Neuronal stem cell (in vitro differentiated cells): ENCODE measurements around the gene MCC.

Experiments used
- DNase-seq: peaks from one replicate; pipeline ENCODE4 v3.0.0-alpha.2; 2013; ENCODE audit warnings: low spot score
- H2AFZ ChIP-seq: one replicate; pipeline ENCODE4 v1.6.1; 2013; ENCODE audit warnings: mild to moderate bottlenecking, low read length, inconsistent platforms
- H2AK5ac ChIP-seq: 2 replicates; pipeline ENCODE4 v1.6.1; 2013; ENCODE audit warnings: low read depth, mild to moderate bottlenecking, inconsistent platforms, low read length, moderate library complexity, mixed read lengths
- H2BK120ac ChIP-seq: 2 replicates; pipeline ENCODE4 v1.6.1; 2013; ENCODE audit warnings: low read depth, mild to moderate bottlenecking, inconsistent platforms, low read length, moderate library complexity, mixed read lengths
- H2BK12ac ChIP-seq: one replicate; pipeline ENCODE4 v1.6.1; 2013; ENCODE audit warnings: low read length, inconsistent platforms
- H2BK15ac ChIP-seq: 2 replicates; pipeline ENCODE4 v1.6.1; 2013; ENCODE audit warnings: mild to moderate bottlenecking, low read length, inconsistent platforms, mixed read lengths
- H2BK5ac ChIP-seq: one replicate; pipeline ENCODE4 v1.6.1; 2013; ENCODE audit warnings: inconsistent platforms, mild to moderate bottlenecking, low read length, moderate library complexity
- H3K14ac ChIP-seq: one replicate; pipeline ENCODE4 v1.6.1; 2013; ENCODE audit warnings: low read length, inconsistent platforms
- H3K18ac ChIP-seq: 2 replicates; pipeline ENCODE4 v1.6.1; 2013; ENCODE audit warnings: low read length, inconsistent platforms
- H3K23ac ChIP-seq: 2 replicates; pipeline ENCODE4 v1.6.1; 2013; ENCODE audit warnings: low read depth, mild to moderate bottlenecking, mixed read lengths, low read length, inconsistent platforms; ENCODE audit not compliant: poor library complexity
- H3K27ac ChIP-seq: replicated peaks from 3 replicates; pipeline ENCODE4 v1.5.1; 2013; ENCODE audit warnings: low read length, inconsistent platforms
- H3K27me3 ChIP-seq, 3 experiments: 2 replicates each; pipeline ENCODE4 v1.6.1; 2013; ENCODE audit warnings: low read length in 3 of 3, mild to moderate bottlenecking in 2 of 3, inconsistent platforms in 1 of 3, low read depth in 1 of 3, mixed read lengths in 1 of 3, moderate library complexity in 1 of 3; ENCODE audit not compliant: control insufficient read depth in 3 of 3, insufficient read depth in 3 of 3
- H3K36me3 ChIP-seq, 2 donors: replicated peaks in 1 of 2; 2 replicates each; pipeline ENCODE4 v1.6.1; 2013; ENCODE audit warnings: low read length in 2 of 2; ENCODE audit not compliant: control insufficient read depth in 2 of 2, insufficient read depth in 2 of 2
- H3K4ac ChIP-seq: 2 replicates; pipeline ENCODE4 v1.6.1; 2013; ENCODE audit warnings: inconsistent platforms, mild to moderate bottlenecking, low read length, moderate library complexity
- H3K4me1 ChIP-seq, 2 donors: 1 replicate in 1 of 2; 2 replicates in 1 of 2; pipeline ENCODE4 v1.6.1; 2013; ENCODE audit warnings: low read length in 2 of 2, low read depth in 1 of 2; ENCODE audit not compliant: control insufficient read depth in 2 of 2, insufficient read depth in 1 of 2
- H3K4me2 ChIP-seq: one replicate; pipeline ENCODE4 v1.6.1; 2013; ENCODE audit warnings: mild to moderate bottlenecking, low read length, inconsistent platforms; ENCODE audit not compliant: insufficient read depth, poor library complexity, severe bottlenecking
- H3K4me3 ChIP-seq, 2 donors: 2 replicates each; pipeline ENCODE4 v1.5.1; 2013; ENCODE audit warnings: low read length in 2 of 2, mild to moderate bottlenecking in 2 of 2, inconsistent platforms in 1 of 2, moderate library complexity in 1 of 2
- H3K79me1 ChIP-seq: one replicate; pipeline ENCODE4 v1.6.1; 2013; ENCODE audit warnings: low read depth, mild to moderate bottlenecking, inconsistent platforms, low read length, moderate library complexity
- H3K9ac ChIP-seq: one replicate; pipeline ENCODE4 v1.6.1; 2013; ENCODE audit warnings: mild to moderate bottlenecking, low read depth, low read length, inconsistent platforms; ENCODE audit not compliant: poor library complexity
- H3K9me3 ChIP-seq, 2 donors: replicated peaks in 1 of 2; 2 replicates each; pipeline versions ENCODE3 to v1.6.1; 2013; ENCODE audit warnings: low read length in 2 of 2, mild to moderate bottlenecking in 2 of 2, inconsistent platforms in 1 of 2, low read depth in 1 of 2, mixed read lengths in 1 of 2, moderate library complexity in 1 of 2; ENCODE audit not compliant: control insufficient read depth in 2 of 2, insufficient read depth in 1 of 2
- H4K8ac ChIP-seq: one replicate; pipeline ENCODE4 v1.6.1; 2013; ENCODE audit warnings: low read depth, mild to moderate bottlenecking, inconsistent platforms, low read length, moderate library complexity
- H4K91ac ChIP-seq: one replicate; pipeline ENCODE4 v1.6.1; 2013; ENCODE audit warnings: low read length, low read depth, mild to moderate bottlenecking, inconsistent platforms; ENCODE audit not compliant: poor library complexity
- WGBS, 2 donors: extraction: QIAGEN DNeasy Blood & Tissue Kit; methylation state at CpG; one replicate each; pipeline ENCODE4 v1.1.7; 2013; ENCODE audit warnings: missing lambda C conversion rate in 2 of 2, mixed read lengths in 1 of 2; ENCODE audit not compliant: insufficient read length in 2 of 2, insufficient replicate concordance in 1 of 2; ENCODE audit errors: extremely low coverage in 2 of 2; 5-methylcytosine and 5-hydroxymethylcytosine counted together

The MCC gene

GRCh38 chr5:113243349-113243664 lies 244.9 kb downstream of the MCC start:
- Histone ChIP-seq H3K4me3 (no peak overlapping the region), H4K91ac (no peak overlapping the region), H2BK5ac (no peak overlapping the region), H3K36me3 (no peaks in the 10 kb centered on the region), H2BK12ac (no peak overlapping the region), H3K14ac (no peak overlapping the region), H2AFZ (no peak overlapping the region), H4K8ac (no peak overlapping the region), H3K18ac (no peak overlapping the region), H2BK120ac (no peak overlapping the region), H3K27ac (no peak overlapping the region), H2AK5ac (no peak overlapping the region), H3K27me3 (no peaks in the 10 kb centered on the region), H3K23ac (no peak overlapping the region), H3K4me2 (no peak overlapping the region), H3K4me1 (peaks cover 0 to 4% of the 10 kb centered on the region in 2 donors), H3K4ac (no peak overlapping the region), H3K9ac (no peak overlapping the region), H3K79me1 (no peaks in the 10 kb centered on the region), H3K9me3 (peaks cover 0 to 20% of the 10 kb centered on the region in 2 donors), H2BK15ac (no peak overlapping the region)
- DNase-seq, result no peak
- WGBS, 2 donors, result no CpG with 5 or more reads among the region's 2 CpGs

- H3K27me3 ChIP-seq, result no peaks in the 10 kb centered on the region
Observed at GRCh38 chr5:113242481-113243348, 245.5 kb downstream of the MCC start.

GRCh38 chr5:113240951-113241726 lies 247.1 kb downstream of the MCC start:
- no peak overlapping the region for H3K4me3 ChIP-seq
- no peak overlapping the region for H2AK5ac ChIP-seq
- H2BK12ac ChIP-seq, result no peak overlapping the region
- DNase-seq, result no peak
- peaks cover 0 to 8% of the 10 kb centered on the region in 2 donors for H3K9me3 ChIP-seq
- H3K79me1 ChIP-seq, result no peaks in the 10 kb centered on the region
- no peak overlapping the region for H3K14ac ChIP-seq
- H2BK15ac ChIP-seq, result no peak overlapping the region
- H3K27me3 ChIP-seq, result no peaks in the 10 kb centered on the region
- H3K4me2 ChIP-seq, result no peak overlapping the region
- no peak overlapping the region for H4K8ac ChIP-seq
- no peaks in the 10 kb centered on the region for H3K36me3 ChIP-seq
- H3K4ac ChIP-seq, result no peak overlapping the region
- no peak overlapping the region for H3K27ac ChIP-seq
- H4K91ac ChIP-seq, result no peak overlapping the region
- peaks cover 1 to 5% of the 10 kb centered on the region in 2 donors for H3K4me1 ChIP-seq
- no peak overlapping the region for H3K18ac ChIP-seq
- no peak overlapping the region for H2BK5ac ChIP-seq
- no peak overlapping the region for H3K23ac ChIP-seq
- no CpG with 5 or more reads among the region's 3 CpGs for WGBS, 2 donors
- H3K9ac ChIP-seq, result no peak overlapping the region
- no peak overlapping the region for H2AFZ ChIP-seq
- H2BK120ac ChIP-seq, result no peak overlapping the region

More at GRCh38 chr5:113242481-113243348, 245.5 kb downstream of the MCC start:
- Histone ChIP-seq H3K4ac (no peak overlapping the region), H3K9me3 (peaks cover 0 to 17% of the 10 kb centered on the region in 2 donors), H2BK12ac (no peak overlapping the region), H3K4me1 (peaks cover 3 to 4% of the 10 kb centered on the region in 2 donors), H2BK5ac (no peak overlapping the region), H3K18ac (no peak overlapping the region), H2BK120ac (no peak overlapping the region), H2AK5ac (no peak overlapping the region), H3K14ac (no peak overlapping the region), H3K79me1 (no peaks in the 10 kb centered on the region), H4K91ac (no peak overlapping the region), H2AFZ (no peak overlapping the region), H3K27ac (no peak overlapping the region), H3K4me2 (no peak overlapping the region), H3K4me3 (no peak overlapping the region), H3K36me3 (no peaks in the 10 kb centered on the region), H3K23ac (no peak overlapping the region), H2BK15ac (no peak overlapping the region), H3K9ac (no peak overlapping the region), H4K8ac (no peak overlapping the region)
- no CpG with 5 or more reads among the region's 8 CpGs for WGBS, 2 donors
- DNase-seq, result no peak

- H3K14ac ChIP-seq, result no peak overlapping the region
- no peak overlapping the region for H2BK120ac ChIP-seq
- no peak overlapping the region for H2AK5ac ChIP-seq
- no peaks in the 10 kb centered on the region for H3K79me1 ChIP-seq
- no peak overlapping the region for H3K4ac ChIP-seq
- WGBS, 2 donors, result no CpG with 5 or more reads among the region's 4 CpGs
- no peaks in the 10 kb centered on the region for H3K36me3 ChIP-seq
- no peak overlapping the region for H2BK12ac ChIP-seq
- no peak overlapping the region for H3K27ac ChIP-seq
- DNase-seq, result no peak
- no peak overlapping the region for H2BK15ac ChIP-seq
- peaks cover 0 to 4% of the 10 kb centered on the region in 2 donors for H3K9me3 ChIP-seq
- H4K91ac ChIP-seq, result no peak overlapping the region
- H3K4me1 ChIP-seq, result peaks cover 0 to 5% of the 10 kb centered on the region in 2 donors
- no peak overlapping the region for H3K23ac ChIP-seq
- H3K9ac ChIP-seq, result no peak overlapping the region
- no peak overlapping the region for H3K4me3 ChIP-seq
- H2AFZ ChIP-seq, result no peak overlapping the region
- no peak overlapping the region for H3K4me2 ChIP-seq
- no peak overlapping the region for H4K8ac ChIP-seq
- no peak overlapping the region for H3K18ac ChIP-seq
- H3K27me3 ChIP-seq, result no peaks in the 10 kb centered on the region
- no peak overlapping the region for H2BK5ac ChIP-seq
Observed at GRCh38 chr5:113240032-113240431, 248.2 kb downstream of the MCC start.
